Femur (tissue), 1 donor: Measurements from ENCODE around the gene PHYKPL.

Experiments used
- DNase-seq: peaks from one replicate; pipeline ENCODE4 v3.0.0-alpha.2; 2017

The PHYKPL gene

DNA sequence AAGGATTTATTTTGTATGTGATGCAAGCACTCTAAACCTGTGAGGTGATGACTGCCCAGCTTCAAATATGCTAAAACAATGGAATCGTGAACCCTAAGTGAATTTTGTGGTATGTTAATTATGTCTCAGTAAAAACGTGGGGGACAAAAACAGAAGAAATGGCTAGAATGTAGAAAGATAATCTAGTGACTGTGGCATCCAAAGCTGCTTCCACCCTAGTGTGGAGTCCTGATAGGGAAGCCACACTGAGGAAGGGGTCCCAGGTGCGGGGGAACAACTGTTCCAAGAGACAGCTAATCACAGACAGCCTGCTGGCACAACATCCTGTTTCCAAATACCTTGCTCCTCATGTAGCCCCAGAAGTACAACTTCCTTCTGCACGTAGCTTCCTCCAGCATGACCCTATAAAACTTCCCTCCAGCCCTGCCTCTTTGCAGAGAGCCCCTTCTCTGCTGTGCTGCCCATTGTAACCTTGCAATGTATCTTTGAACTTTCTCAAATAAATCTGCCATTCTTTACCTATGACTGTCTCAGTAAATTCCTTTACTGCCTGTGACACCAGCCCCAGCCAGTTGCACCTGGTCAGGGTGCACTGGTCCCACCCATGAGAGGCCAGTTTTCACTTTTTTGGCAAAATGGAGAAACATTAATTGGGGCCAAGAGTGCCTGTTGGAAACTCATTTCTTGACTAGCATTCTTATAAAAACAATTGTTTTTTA is 50.3 kb downstream of the PHYKPL start:
- DNase-seq: no peak

DNA sequence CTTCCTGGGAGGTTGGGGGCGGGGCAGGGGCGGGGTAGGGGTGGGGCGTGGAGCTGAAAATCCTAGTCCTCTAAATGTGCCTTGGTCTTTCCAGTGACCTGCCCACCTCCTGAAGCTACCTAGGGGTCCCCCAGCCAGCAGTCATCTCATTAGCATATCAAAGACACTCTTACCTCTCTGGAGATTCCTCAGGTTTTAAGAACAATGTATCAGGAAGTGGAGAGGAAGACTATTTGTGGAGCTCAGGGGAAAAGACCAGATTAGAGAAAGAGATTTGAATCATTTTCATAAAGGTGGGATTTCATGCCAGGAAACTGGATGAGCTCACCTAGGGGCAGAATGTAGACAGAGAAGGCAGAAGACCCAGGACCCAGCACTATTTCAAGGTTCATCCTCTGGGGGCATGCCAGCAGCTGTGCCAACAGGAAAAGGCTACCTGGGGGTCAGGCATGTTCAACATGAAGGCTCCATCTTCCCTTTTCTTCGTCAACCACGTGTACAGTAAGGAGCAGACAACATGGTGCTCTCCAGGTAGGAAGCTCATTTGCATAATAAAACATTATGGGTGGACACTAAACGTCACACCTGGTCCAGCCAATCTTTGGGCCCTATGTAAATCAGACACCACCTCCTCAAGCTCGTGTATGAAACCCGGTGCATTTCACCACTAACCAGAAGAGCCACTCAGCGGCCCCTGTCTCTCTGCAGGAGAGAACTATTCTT is 52.3 kb downstream of the PHYKPL start:
- no peak for DNase-seq

DNA sequence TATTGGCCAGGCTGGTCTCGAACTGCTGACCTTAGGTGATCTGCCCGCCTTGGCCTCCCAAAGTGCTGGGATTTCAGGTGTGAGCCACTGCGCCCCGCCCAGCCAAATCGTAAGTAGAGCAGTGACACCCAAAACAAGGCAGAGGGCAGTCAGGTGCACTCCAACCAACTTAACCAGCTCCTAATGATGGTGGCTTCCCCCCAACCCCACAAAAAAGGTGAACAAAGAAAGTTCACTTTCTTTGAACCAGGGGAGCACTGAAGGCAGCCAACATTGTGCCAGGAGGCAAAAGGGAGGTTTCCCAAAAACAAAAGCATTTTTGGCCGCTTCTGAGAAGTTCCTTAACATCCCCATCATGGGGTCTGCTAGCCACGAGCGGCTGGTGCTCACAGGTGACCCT is 55.0 kb downstream of the PHYKPL start:
- DNase-seq: no peak

DNA sequence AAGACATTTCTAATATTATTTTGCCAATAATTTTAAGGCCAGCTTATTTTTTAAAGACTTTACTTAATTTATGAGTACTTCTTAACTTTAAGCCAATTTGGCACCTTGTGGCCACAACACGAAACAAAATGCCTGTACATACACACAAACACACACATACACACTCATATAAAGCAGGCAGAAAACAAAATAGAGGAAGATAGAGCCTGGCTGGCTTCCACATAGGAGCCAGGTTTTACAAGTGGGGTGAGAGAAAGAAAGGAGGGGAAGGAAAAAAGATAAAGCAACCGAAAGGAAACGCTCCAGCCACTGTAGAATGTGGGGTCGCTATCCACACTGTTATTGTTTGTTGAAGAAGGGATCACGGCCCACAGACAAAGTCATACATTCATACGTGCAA is 55.8 kb downstream of the PHYKPL start:
- DNase-seq: no peak

DNA sequence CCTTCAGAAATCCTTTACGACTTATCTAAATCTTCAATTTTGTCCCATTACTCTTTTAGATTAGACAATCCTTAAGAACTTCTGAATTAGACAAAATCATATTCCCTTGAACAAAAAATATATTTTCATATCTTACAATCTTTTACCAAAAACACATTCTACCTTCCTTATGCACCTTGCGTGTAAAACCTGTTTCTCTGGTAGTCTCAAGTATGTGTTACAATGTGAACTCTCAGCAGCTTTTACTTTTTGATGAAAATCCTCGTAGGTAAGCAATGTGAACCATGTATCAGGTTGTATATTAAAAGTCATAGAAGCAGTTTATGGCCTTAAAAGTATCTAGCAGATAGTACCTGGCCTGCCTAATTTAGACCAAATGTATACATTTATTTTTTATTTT is 58.1 kb downstream of the PHYKPL start:
- DNase-seq: no peak

DNA sequence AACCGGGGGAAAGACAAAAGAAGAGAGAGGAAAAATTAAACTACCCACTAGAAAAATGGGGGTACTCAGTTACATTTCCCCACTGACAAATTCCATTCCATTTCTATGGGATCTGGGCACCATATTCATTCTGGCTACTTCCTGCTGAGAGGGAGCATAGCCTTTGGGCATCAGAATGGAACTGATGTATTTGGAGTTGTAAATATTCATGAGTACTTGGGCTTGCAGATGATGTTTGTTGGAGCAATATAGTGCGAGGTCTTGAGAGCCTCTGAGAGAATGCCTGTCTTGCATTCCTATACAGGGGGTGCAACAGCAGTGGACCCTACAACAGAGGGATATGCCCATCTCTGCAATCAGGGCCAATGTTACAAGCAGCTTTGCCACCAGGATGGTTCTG is 62.1 kb downstream of the PHYKPL start:
- no peak for DNase-seq

DNA sequence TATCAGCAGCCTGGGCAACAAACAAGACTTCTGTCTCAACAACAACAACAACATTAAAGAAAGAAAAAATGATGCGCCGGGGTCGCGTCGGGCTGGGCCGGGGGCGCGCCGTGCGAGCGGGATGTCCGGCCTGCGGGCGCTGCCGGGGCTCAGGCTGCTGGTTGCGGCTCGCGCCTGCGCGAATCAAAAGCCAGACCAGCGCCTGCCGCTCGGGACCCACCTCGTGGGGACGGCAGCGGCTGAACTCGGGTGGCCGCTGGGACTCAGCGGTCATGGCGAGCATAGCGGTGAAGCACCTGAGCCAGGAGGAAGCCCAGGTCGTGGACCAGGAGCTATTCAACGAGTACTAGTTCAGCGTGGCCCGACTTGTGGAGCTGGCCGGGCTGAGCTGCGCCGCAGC is 67.0 kb downstream of the PHYKPL start:
- no peak for DNase-seq

DNA sequence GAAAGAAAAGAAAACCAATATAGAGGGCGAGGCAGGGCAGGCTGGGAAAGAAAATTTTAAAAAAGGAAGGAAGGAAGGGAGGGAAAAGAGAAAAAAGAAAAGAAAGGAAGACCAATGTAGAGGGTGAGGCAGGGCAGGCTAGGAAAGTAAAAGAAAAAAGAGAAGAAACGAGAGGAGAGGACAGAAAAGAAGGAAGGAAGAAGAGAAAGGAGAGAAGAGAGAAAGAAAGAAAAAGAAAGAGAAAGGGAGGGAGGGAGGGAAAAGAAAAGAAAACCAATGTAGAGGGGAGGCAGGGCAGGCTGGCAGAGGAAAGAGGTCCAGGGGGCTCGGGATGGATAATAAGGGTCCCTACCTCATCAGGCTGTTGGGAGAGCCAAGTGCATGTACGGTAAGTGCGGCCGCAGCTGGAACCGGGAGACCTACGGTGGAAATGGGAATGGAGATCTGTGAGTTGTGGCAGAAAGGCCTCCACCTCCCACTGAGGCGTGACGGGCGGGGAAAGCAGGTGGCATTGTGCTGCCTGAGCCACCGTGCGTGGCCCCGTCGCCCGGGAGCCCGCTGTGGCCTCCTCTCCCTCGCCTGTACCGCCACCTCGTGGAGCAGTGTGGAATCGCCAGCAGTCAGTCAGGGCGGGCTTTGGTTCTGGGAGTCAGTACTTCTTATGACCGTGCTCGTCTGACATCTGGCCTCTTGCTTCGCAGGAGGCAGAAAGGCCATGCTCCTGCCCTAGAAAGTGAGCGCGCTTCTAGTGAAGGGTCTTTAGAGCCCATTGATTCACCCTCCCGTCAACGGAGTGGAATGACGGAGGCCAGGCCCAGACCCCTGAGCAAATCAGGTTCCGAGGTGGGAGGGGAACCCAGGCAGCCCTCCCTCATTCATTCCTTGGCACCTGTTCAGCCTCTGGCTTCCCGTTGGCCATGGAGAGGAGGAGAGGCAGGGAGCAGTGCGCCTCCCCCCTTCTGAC is 68.5 kb downstream of the PHYKPL start:
- peak; percentile 89 for DNase-seq

DNA sequence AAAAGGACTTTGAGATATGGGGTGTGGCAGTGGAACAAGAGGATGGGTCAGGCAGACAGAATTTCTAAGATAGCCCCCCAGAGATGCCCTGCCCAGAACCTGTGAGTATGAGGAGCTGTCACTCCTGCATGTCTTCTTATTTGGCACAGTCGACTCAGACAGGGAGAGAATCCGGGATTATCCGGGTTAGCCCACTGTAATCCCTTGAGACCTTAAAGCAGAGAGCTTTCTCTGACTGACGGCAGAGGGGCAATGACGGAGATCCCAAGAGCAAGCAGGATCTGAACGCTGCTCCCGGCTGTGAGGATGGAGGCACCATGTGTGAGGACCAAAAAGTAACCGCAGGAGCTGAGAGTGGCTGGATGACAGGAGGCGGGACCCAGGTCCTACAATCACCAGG is 70.1 kb downstream of the PHYKPL start:
- DNase-seq: no peak

DNA sequence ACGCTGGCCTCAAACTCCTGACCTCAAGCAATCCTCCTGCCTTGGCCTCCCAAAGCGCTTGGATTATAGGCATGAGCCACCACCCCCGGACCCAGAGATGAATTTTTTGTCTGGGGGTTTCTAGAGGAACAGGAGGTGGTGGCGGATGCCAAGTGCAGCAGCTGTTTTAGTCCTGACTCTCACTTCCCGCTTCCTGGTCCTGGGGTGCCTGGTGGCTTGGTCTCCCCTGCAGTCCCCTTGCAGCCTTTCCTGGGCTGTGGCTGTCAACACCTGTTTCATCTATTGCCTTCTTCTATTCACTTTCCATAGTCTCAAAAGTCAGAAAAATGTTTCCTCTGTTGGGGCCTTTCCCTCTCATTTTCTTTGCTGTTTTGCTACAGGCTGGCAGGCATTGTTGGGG is 72.4 kb downstream of the PHYKPL start:
- DNase-seq: no peak
